HepG2 (cell line): Measurements from ENCODE around the gene PRADC1. TPM values are rescaled to one million over a fixed set of nuclear protein-coding genes. Genes with fewer than 3 reads are reported as not detected.

Experiments used
- ATAC-seq: fragments of 200-7000 bp; cut with Tn5 transposase; 3 replicates; pipeline ENCODE4 v1.9.1; 2020; ENCODE audit warnings: mild to moderate bottlenecking, moderate library complexity
- Bru-seq: library from RNA; stranded (reverse); fragments of 400-500 nt; gene quantifications from one replicate; lab custom pipeline; 2021; lab: Mats Ljungman, UMichigan
- BruChase-seq, 2 experiments: library from RNA; stranded (reverse); fragments of 400-500 nt; gene quantifications; one replicate each; lab custom pipeline; 2021; lab: Mats Ljungman, UMichigan
- BruUV-seq: library from RNA; stranded (reverse); fragments of 400-500 nt; replicated peaks from 2 replicates; lab custom pipeline; 2021; lab: Mats Ljungman, UMichigan
- CTCF ChIA-PET: fragments of 300-600 bp; formaldehyde crosslinking; extraction: SDS; loops from one replicate; lab custom pipeline; 2021; ENCODE audit warnings: low total read pairs, inconsistent platforms, low intra/inter-chr PET ratio; lab: Yijun Ruan, JAX
- POLR2A ChIA-PET: fragments of 350-600 bp; sonication (Branson Sonifier 250); formaldehyde crosslinking; loops from one replicate; lab custom pipeline; 2020; ENCODE audit warnings: antibody characterized with exemption, inconsistent platforms; lab: Yijun Ruan, JAX
- DNase-seq: peaks from one replicate; pipeline ENCODE4 v3.0.0-alpha.2; 2015; ENCODE audit warnings: low spot score
- FAIRE-seq: peaks from 3 replicates; lab custom pipeline; 2011; peaks lifted over from hg19 to GRCh38; lab: Jason Lieb, UNC
- H2AFZ ChIP-seq: one replicate; pipeline ENCODE4 v1.6.1; 2011; ENCODE audit warnings: low read length, inconsistent platforms
- H3K27ac ChIP-seq: fragments of 300-600 bp; 3 replicates; pipeline ENCODE4 v1.8.0; 2011; ENCODE audit warnings: mixed run types, mild to moderate bottlenecking, mixed read lengths, low read length, inconsistent platforms; ENCODE audit not compliant: insufficient read depth; ENCODE audit errors: extremely low read length
- H3K27me3 ChIP-seq, 2 experiments: fragments of 200-600 bp in 1 of 2; 2 replicates in 1 of 2; 3 replicates in 1 of 2; pipeline versions ENCODE4 v1.6.0 to v1.8.0; 2011; ENCODE audit warnings: low read length in 2 of 2, mild to moderate bottlenecking in 2 of 2, moderate library complexity in 2 of 2, inconsistent platforms in 1 of 2; ENCODE audit not compliant: insufficient read depth in 2 of 2, control insufficient read depth in 1 of 2
- H3K36me3 ChIP-seq, 2 experiments: fragments of 200-600 bp in 1 of 2; replicated peaks in 1 of 2; 2 replicates in 1 of 2; 3 replicates in 1 of 2; pipeline versions ENCODE4 v1.5.1 to v1.8.0; 2011; ENCODE audit warnings: low read length in 2 of 2, inconsistent platforms in 1 of 2; ENCODE audit not compliant: insufficient read depth in 2 of 2, control insufficient read depth in 1 of 2
- H3K4me1 ChIP-seq: 2 replicates; pipeline ENCODE4 v1.5.1; 2012; ENCODE audit warnings: low read length, inconsistent platforms; ENCODE audit not compliant: insufficient read depth
- H3K4me2 ChIP-seq: 2 replicates; pipeline ENCODE4 v1.6.0; 2011; ENCODE audit warnings: low read depth, low read length, inconsistent platforms
- H3K4me3 ChIP-seq, 3 experiments: fragments of 200-600 bp in 1 of 3; sonication (generic), shearing (Covaris generic) in 1 of 3; replicated peaks in 1 of 3; 2 replicates each; pipeline ENCODE4 v1.5.1; 2011 to 2016; ENCODE audit warnings: low read length in 3 of 3, inconsistent platforms in 2 of 3, low read depth in 2 of 3, mild to moderate bottlenecking in 2 of 3, control low read depth in 1 of 3, mixed read lengths in 1 of 3; ENCODE audit not compliant: insufficient read depth in 1 of 3
- H3K79me2 ChIP-seq: one replicate; pipeline ENCODE4 v1.6.1; 2011; ENCODE audit warnings: low read length, inconsistent platforms; ENCODE audit not compliant: insufficient read depth
- H3K9ac ChIP-seq: 2 replicates; pipeline ENCODE4 v1.6.0; 2011; ENCODE audit warnings: mild to moderate bottlenecking, low read depth, low read length, inconsistent platforms; ENCODE audit not compliant: insufficient read depth
- H3K9me3 ChIP-seq: 2 replicates; pipeline ENCODE4 v1.5.1; 2012; ENCODE audit warnings: mild to moderate bottlenecking, low read length
- H4K20me1 ChIP-seq: 2 replicates; pipeline ENCODE4 v1.6.0; 2011; ENCODE audit warnings: inconsistent platforms, mild to moderate bottlenecking, low read length, moderate library complexity; ENCODE audit not compliant: insufficient read depth
- ATAD3A ChIP-seq: sonication (generic); formaldehyde crosslinking; IDR thresholded peaks from 2 replicates; pipeline ENCODE4 v1.4.0; 2020; ENCODE audit warnings: missing genetic modification reagents
- CREM ChIP-seq, 2 experiments: sonication (generic) in 1 of 2; formaldehyde crosslinking in 1 of 2; IDR thresholded peaks; 2 replicates each; pipeline versions ENCODE4 v1.4.0 to v1.6.1; 2016 to 2020; ENCODE audit warnings: antibody characterized with exemption in 1 of 2, mild to moderate bottlenecking in 1 of 2, missing genetic modification reagents in 1 of 2
- HNRNPUL1 ChIP-seq: fragments of 200-400 bp; formaldehyde crosslinking; IDR thresholded peaks from 2 replicates; pipeline ENCODE4 v1.6.1; 2017; ENCODE audit warnings: low read depth, mild to moderate bottlenecking, low read length, moderate library complexity
- KDM5A ChIP-seq: fragments of 200-600 bp; sonication (generic); IDR thresholded peaks from 2 replicates; pipeline ENCODE4 v1.7.0; 2018; ENCODE audit warnings: antibody characterized with exemption, mild to moderate bottlenecking, low read length, borderline replicate concordance
- MAX ChIP-seq: IDR thresholded peaks from 2 replicates; pipeline ENCODE4 v1.6.1; 2012; ENCODE audit warnings: inconsistent platforms
- MTA1 ChIP-seq: sonication (generic); formaldehyde crosslinking; IDR thresholded peaks from 2 replicates; pipeline ENCODE4 v1.4.0; 2020; ENCODE audit warnings: missing genetic modification reagents, mild to moderate bottlenecking, borderline replicate concordance
- MTA3 ChIP-seq: sonication (generic); formaldehyde crosslinking; IDR thresholded peaks from 2 replicates; pipeline ENCODE4 v1.4.0; 2020; ENCODE audit warnings: missing genetic modification reagents
- MXD1 ChIP-seq: sonication (generic); formaldehyde crosslinking; IDR thresholded peaks from 2 replicates; pipeline ENCODE4 v1.4.0; 2020; ENCODE audit warnings: mild to moderate bottlenecking, missing genetic modification reagents
- PCBP2 ChIP-seq: fragments of 200-400 bp; formaldehyde crosslinking; optimal IDR thresholded peaks from 2 replicates; pipeline ENCODE3; 2018; ENCODE audit warnings: low read length, low read depth; ENCODE audit not compliant: poor library complexity, severe bottlenecking
- THRA ChIP-seq: sonication (generic); formaldehyde crosslinking; IDR thresholded peaks from 2 replicates; pipeline ENCODE4 v1.4.0; 2020; ENCODE audit warnings: missing genetic modification reagents, borderline replicate concordance
- ZBTB42 ChIP-seq: sonication (generic); formaldehyde crosslinking; IDR thresholded peaks from 2 replicates; pipeline ENCODE4 v1.5.0; 2020; ENCODE audit warnings: mild to moderate bottlenecking, missing genetic modification reagents
- ZNF251 ChIP-seq: sonication (generic); formaldehyde crosslinking; IDR thresholded peaks from 2 replicates; pipeline ENCODE4 v1.9.0; 2021; ENCODE audit warnings: mild to moderate bottlenecking, missing genetic modification reagents
- ZNF614 ChIP-seq: IDR thresholded peaks from 2 replicates; pipeline ENCODE4 v1.6.1; 2018; ENCODE audit warnings: missing biosample characterization, missing genetic modification reagents, inconsistent platforms, borderline replicate concordance
- ZNF737 ChIP-seq: sonication (generic); formaldehyde crosslinking; IDR thresholded peaks from 2 replicates; pipeline ENCODE4 v1.5.0; 2020; ENCODE audit warnings: missing genetic modification reagents, mild to moderate bottlenecking, borderline replicate concordance
- WGBS: methylation state at CpG from one replicate; pipeline ENCODE4 v1.1.6; 2017; ENCODE audit warnings: low lambda C conversion rate; 5-methylcytosine and 5-hydroxymethylcytosine counted together
- in situ Hi-C: cut with HindIII; loops from 2 replicates; pipeline ENCODE4 v1.10.0; 2017; ENCODE audit warnings: low pct_unique_long_range_greater_than_20kb; ENCODE audit not compliant: extremely low pct_ligation_motif_present
- intact Hi-C: fragments of 100-400 bp; cut with micrococcal nuclease; formaldehyde crosslinking; loops from one replicate; pipeline ENCODE4 v1.10.0; 2022; ENCODE audit not compliant: unreplicated experiment
- long read RNA-seq, 2 experiments: library from RNA in 1 of 2; library from polyadenylated mRNA in 1 of 2; stranded (forward) in 1 of 2; unstranded in 1 of 2; transcript quantifications; one replicate each; pipeline ENCODE4 v2.0.0, GENCODE V29; 2019 to 2022
- polyA minus RNA-seq, 3 experiments: library from RNA; depleted of rRNA, polyadenylated mRNA; stranded (reverse); fragments of >200 nt; gene quantifications; 2 replicates each; pipeline ENCODE4 v1.2.3, GENCODE V29; 2011; ENCODE audit warnings: low replicate concordance in 1 of 3
- polyA plus RNA-seq, 8 experiments: library from polyadenylated mRNA; depleted of rRNA in 3 of 8; stranded (reverse) in 7 of 8; unstranded in 1 of 8; fragments of >200 nt; fragmentation: Illumina TruSeq in 4 of 8; extraction: Trizol in 4 of 8; gene quantifications; 2 replicates each; pipeline versions ENCODE4 v1.2.1 to v1.2.3, GENCODE V29; 2011 to 2016; ENCODE audit warnings: low read depth in 4 of 8, missing spikeins in 1 of 8, mixed read lengths in 1 of 8; ENCODE audit not compliant: insufficient read depth in 1 of 8
- total RNA-seq, 5 experiments: library from RNA; depleted of rRNA; stranded (reverse); fragments of >200 nt; fragmentation: Illumina TruSeq; extraction: Trizol; gene quantifications; 2 replicates each; pipeline ENCODE4 v1.2.3, GENCODE V29; 2016; ENCODE audit warnings: low read depth in 1 of 5

PRADC1 gene
- total RNA-seq (2016; rRNA removed; fragmentation: Illumina TruSeq; extraction: Trizol) (30.0 and 37.2 TPM in 2 replicates), polyA plus RNA-seq (2011; rRNA removed) (11.6 and 12.1 TPM in 2 replicates), polyA minus RNA-seq (2011; rRNA and poly(A)+ RNA removed; ENCODE audit: low replicate concordance) (19.5 and 55.8 TPM in 2 replicates), Bru-seq, nascent RNA (percentile 45 among the genes with signal in this experiment), BruChase-seq, experiment 1, labeled RNA remaining after a 6-hour chase (percentile 46 among the genes with signal in this experiment), BruChase-seq, experiment 2, labeled RNA remaining after a 2-hour chase (percentile 42 among the genes with signal in this experiment)
- 141 and 145 TPM in 2 replicates for total RNA-seq (2016; cell fraction: cytosol; rRNA removed; fragmentation: Illumina TruSeq; extraction: Trizol; ENCODE audit: low read depth)
- 25.4 and 37.6 TPM in 2 replicates for total RNA-seq (2016; cell fraction: insoluble cytoplasmic fraction; rRNA removed; fragmentation: Illumina TruSeq; extraction: Trizol)
- total RNA-seq (2016; cell fraction: membrane; rRNA removed; fragmentation: Illumina TruSeq; extraction: Trizol), result 112 and 121 TPM in 2 replicates
- 16.8 TPM in 2 replicates for total RNA-seq (2016; cell fraction: nucleus; rRNA removed; fragmentation: Illumina TruSeq; extraction: Trizol)
- polyA plus RNA-seq (2011; cell fraction: cytosol; rRNA removed), result 10.0 and 15.9 TPM in 2 replicates
- polyA plus RNA-seq (2011; cell fraction: nucleus; rRNA removed), result 4.1 and 7.0 TPM in 2 replicates
- 5.7 and 8.8 TPM in 2 replicates for polyA plus RNA-seq (2012)
- 152 and 157 TPM in 2 replicates for polyA plus RNA-seq (2016; cell fraction: cytosol; fragmentation: Illumina TruSeq; extraction: Trizol; ENCODE audit: low read depth)
- 23.1 and 23.9 TPM in 2 replicates for polyA plus RNA-seq (2016; cell fraction: insoluble cytoplasmic fraction; fragmentation: Illumina TruSeq; extraction: Trizol; ENCODE audit: low read depth)
- polyA plus RNA-seq (2016; cell fraction: membrane; fragmentation: Illumina TruSeq; extraction: Trizol; ENCODE audit: low read depth), result 103 and 106 TPM in 2 replicates
- polyA plus RNA-seq (2016; cell fraction: nucleus; fragmentation: Illumina TruSeq; extraction: Trizol; ENCODE audit: insufficient read depth, low read depth), result 23.7 and 26.7 TPM in 2 replicates
- 2.7 and 5.5 TPM in 2 replicates for polyA minus RNA-seq (2011; cell fraction: cytosol; rRNA and poly(A)+ RNA removed)
- 2.2 and 3.3 TPM in 2 replicates for polyA minus RNA-seq (2011; cell fraction: nucleus; rRNA and poly(A)+ RNA removed)
- long read RNA-seq, experiment 1, transcript PRADC1-201 (5 exons, 1,083 nt), result major isoform, 34 of 38 reads
- long read RNA-seq, experiment 1, partial matches to known transcripts, result 2 of 38 reads
- long read RNA-seq, experiment 1, other reads (novel, unspliced or antisense), result 2 of 38 reads
- long read RNA-seq, experiment 2, transcript PRADC1-201 (5 exons, 1,083 nt), result major isoform, 9 of 10 reads
- long read RNA-seq, experiment 2, partial matches to known transcripts, result 1 of 10 reads
- long read RNA-seq, experiment 2, other reads (novel, unspliced or antisense), result 0 of 10 reads

- BruUV-seq, result TSS peak; percentile 85
- Histone ChIP-seq H3K27ac (peak within 1 kb of the TSS; percentile 78), H3K4me3 (peak within 1 kb of the TSS; percentile 84 to 97 (median 89)), H3K9ac (peak within 1 kb of the TSS; percentile 95), H3K36me3 (peaks cover 2 to 13% of the 10 kb centered on the region in 2 experiments; a peak in 2 of 5 replicates), H3K4me2 (peak within 1 kb of the TSS; percentile 99), H3K27me3 (peaks cover 0 to 6% of the 10 kb centered on the region in 2 experiments; a peak in 1 of 5 replicates), H3K79me2 (peaks cover 45% of the 10 kb centered on the region), H2AFZ (peak within 1 kb of the TSS; percentile 66), H4K20me1 (peaks cover 37% of the 10 kb centered on the region), H3K4me1 (peaks cover 39% of the 10 kb centered on the region), H3K9me3 (no peaks in the 10 kb centered on the region)
- in situ Hi-C loops, result no loop called here
- CTCF ChIA-PET, result no interaction called here
- DNase-seq (peak; percentile 100), FAIRE-seq (peak; percentile 91), ATAC-seq (peak; percentile 90)
- WGBS, result under 1% methylated on average over 47 of the region's 67 CpGs
- POLR2A ChIA-PET, result interaction anchor here (0.8 to 7.2 kb wide), 27 partner anchors 9 to 887 kb away, joined by 3 to 125 read pairs (median 8); partner anchors contain the start of genes ALMS1, FBXO41, RAB11FIP5 and SFXN5
- intact Hi-C loops, result loop anchor here (1.0 to 5.0 kb wide), 2 partner anchors 19 to 49 kb away; partner anchors contain the start of genes FBXO41 and SMYD5
- TF ChIP-seq ZNF251 (CRISPR knock-in tag) (0 out of 2 replicates have a peak, but pooled peaks have one; percentile 68), CREM (IDR thresholded peaks at IDR 0.05) (peak; percentile 82), CREM (CRISPR knock-in tag; IDR thresholded peaks at IDR 0.05) (no peak), ATAD3A (CRISPR knock-in tag) (peak; percentile 56; the same call in 1 of the 2 replicates), ZNF614 (CRISPR knock-in tag) (peak; percentile 83), MXD1 (CRISPR knock-in tag) (peak; percentile 91; the same call in 1 of the 2 replicates), THRA (CRISPR knock-in tag) (0 out of 2 replicates have a peak, but pooled peaks have one; percentile 15), KDM5A (no peak), MAX (peak; percentile 88), PCBP2 (no peak), HNRNPUL1 (no peak), ZBTB42 (CRISPR knock-in tag) (no peak), ZNF737 (CRISPR knock-in tag) (no peak; the same call in 1 of the 2 replicates), MTA3 (CRISPR knock-in tag) (no peak), MTA1 (CRISPR knock-in tag) (peak; percentile 84; the same call in 1 of the 2 replicates)
Observed at GRCh38 chr2:73233154-73233931, at the start of gene PRADC1. Gene PRADC1, minus strand, starts transcription at chr2:73233239. Its CDS starts 79 bp downstream, at chr2:73233160.
